ENCODE results near the gene EPS8. TPM values are rescaled to one million over a fixed set of nuclear protein-coding genes. Genes with fewer than 3 reads are reported as not detected.
A peak's percentile ranks its signal among the peaks of the same experiment; 100 is the strongest.

Gene EPS8
- total RNA-seq, 1 experiment from 2014 or later, result 85.3 TPM

GRCh38 chr12:15783288-15783687 lies 5.9 kb downstream of the EPS8 start:
- peak overlapping the region; percentile 46 for H3K27ac Mint-ChIP-seq (ENCODE audit: low read depth, unreplicated experiment)
- no peaks in the 10 kb centered on the region for H3K27me3 Mint-ChIP-seq (ENCODE audit: insufficient read depth, unreplicated experiment)
- POLR2A ChIA-PET, result interaction anchor here (1.1 to 2.1 kb wide), 4 partner anchors 14 to 184 kb away, joined by 3 to 13 read pairs (median 4); no protein-coding TSS in a partner anchor
- BruUV-seq (replicated peaks), result no TSS peak
- peaks cover 6% of the 10 kb centered on the region for H3K9me3 Mint-ChIP-seq (ENCODE audit: unreplicated experiment)
- no peak overlapping the region for H3K4me3 Mint-ChIP-seq (ENCODE audit: unreplicated experiment)
- no peaks in the 10 kb centered on the region for H3K36me3 Mint-ChIP-seq (ENCODE audit: insufficient read depth, unreplicated experiment)
- intact Hi-C loops (cut with micrococcal nuclease), result no loop called here
- CTCF ChIA-PET, result interaction anchor here (1.7 kb wide), 1 partner anchor 10 kb away, joined by 5 read pairs; no protein-coding TSS in a partner anchor
- no peak for DNase-seq (ENCODE audit: unreplicated experiment)
- H3K4me1 Mint-ChIP-seq (ENCODE audit: insufficient read depth, unreplicated experiment), result peaks cover 49% of the 10 kb centered on the region
- TF ChIP-seq, protein P1, sequence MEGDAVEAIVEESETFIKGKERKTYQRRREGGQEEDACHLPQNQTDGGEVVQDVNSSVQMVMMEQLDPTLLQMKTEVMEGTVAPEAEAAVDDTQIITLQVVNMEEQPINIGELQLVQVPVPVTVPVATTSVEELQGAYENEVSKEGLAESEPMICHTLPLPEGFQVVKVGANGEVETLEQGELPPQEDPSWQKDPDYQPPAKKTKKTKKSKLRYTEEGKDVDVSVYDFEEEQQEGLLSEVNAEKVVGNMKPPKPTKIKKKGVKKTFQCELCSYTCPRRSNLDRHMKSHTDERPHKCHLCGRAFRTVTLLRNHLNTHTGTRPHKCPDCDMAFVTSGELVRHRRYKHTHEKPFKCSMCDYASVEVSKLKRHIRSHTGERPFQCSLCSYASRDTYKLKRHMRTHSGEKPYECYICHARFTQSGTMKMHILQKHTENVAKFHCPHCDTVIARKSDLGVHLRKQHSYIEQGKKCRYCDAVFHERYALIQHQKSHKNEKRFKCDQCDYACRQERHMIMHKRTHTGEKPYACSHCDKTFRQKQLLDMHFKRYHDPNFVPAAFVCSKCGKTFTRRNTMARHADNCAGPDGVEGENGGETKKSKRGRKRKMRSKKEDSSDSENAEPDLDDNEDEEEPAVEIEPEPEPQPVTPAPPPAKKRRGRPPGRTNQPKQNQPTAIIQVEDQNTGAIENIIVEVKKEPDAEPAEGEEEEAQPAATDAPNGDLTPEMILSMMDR (IDR thresholded peaks at IDR 0.05; ENCODE audit: unreplicated experiment), result no peak

- BruUV-seq (replicated peaks), result no TSS peak
- Mint-ChIP-seq H3K4me3 (ENCODE audit: unreplicated experiment) (peak overlapping the region; percentile 25), H3K27ac (ENCODE audit: low read depth, unreplicated experiment) (peak overlapping the region; percentile 46), H3K4me1 (ENCODE audit: insufficient read depth, unreplicated experiment) (peaks cover 52% of the 10 kb centered on the region), H3K27me3 (ENCODE audit: insufficient read depth, unreplicated experiment) (no peaks in the 10 kb centered on the region), H3K36me3 (ENCODE audit: insufficient read depth, unreplicated experiment) (peaks cover 1% of the 10 kb centered on the region), H3K9me3 (ENCODE audit: unreplicated experiment) (peaks cover 6% of the 10 kb centered on the region)
- TF ChIP-seq, protein P1 (IDR thresholded peaks at IDR 0.05; ENCODE audit: unreplicated experiment), result no peak
- ChIA-PET CTCF (interaction anchor here (0.7 to 1.7 kb wide), 2 partner anchors 10 to 510 kb away, joined by 4 to 5 read pairs; no protein-coding TSS in a partner anchor), POLR2A (interaction anchor here (1.0 to 2.4 kb wide), 6 partner anchors 15 to 183 kb away, joined by 3 to 13 read pairs (median 6); partner anchors contain the start of gene STRAP)
- intact Hi-C loops (cut with micrococcal nuclease), result no loop called here
- DNase-seq (ENCODE audit: unreplicated experiment), result peak; percentile 51
These were observed 6.5 kb downstream of the EPS8 start for GRCh38 chr12:15782667-15783066.

DNA sequence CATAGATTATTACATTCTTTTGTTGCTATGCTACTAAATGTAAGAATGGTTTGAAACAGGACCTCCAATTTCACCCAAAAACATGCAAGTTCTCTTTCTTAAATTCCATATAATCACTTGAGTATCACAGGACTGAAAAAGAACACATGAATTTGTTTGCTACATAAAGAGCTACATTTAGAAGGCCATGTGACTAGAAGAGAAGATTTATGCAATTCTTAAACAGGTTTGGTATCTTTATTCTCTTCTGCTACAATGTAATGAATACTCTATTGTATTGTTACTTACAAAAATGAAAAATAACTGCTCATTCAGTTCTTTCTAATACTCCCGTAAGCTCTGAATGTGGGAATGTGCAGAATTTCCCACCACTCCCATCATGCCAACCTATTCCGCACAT lies 9.3 kb downstream of the EPS8 start:
- intact Hi-C loops (cut with micrococcal nuclease), result no loop called here
- no peak for DNase-seq (ENCODE audit: unreplicated experiment)
- no peaks in the 10 kb centered on the region for H3K27me3 Mint-ChIP-seq (ENCODE audit: insufficient read depth, unreplicated experiment)
- H3K4me1 Mint-ChIP-seq (ENCODE audit: insufficient read depth, unreplicated experiment), result peaks cover 45% of the 10 kb centered on the region
- H3K4me3 Mint-ChIP-seq (ENCODE audit: unreplicated experiment), result no peak overlapping the region
- TF ChIP-seq, protein P1 (IDR thresholded peaks at IDR 0.05; ENCODE audit: unreplicated experiment), result no peak
- H3K27ac Mint-ChIP-seq (ENCODE audit: low read depth, unreplicated experiment), result peak overlapping the region; percentile 92
- peaks cover 6% of the 10 kb centered on the region for H3K36me3 Mint-ChIP-seq (ENCODE audit: insufficient read depth, unreplicated experiment)
- CTCF ChIA-PET, result interaction anchor here (0.5 to 2.3 kb wide), 3 partner anchors 75 to 195 kb away, joined by 3 to 8 read pairs (median 4); no protein-coding TSS in a partner anchor
- POLR2A ChIA-PET, result interaction anchor here (0.7 to 5.8 kb wide), 15 partner anchors 9 to 134 kb away, joined by 3 to 72 read pairs (median 4); partner anchors contain the start of genes DERA and EPS8
- BruUV-seq (replicated peaks), result no TSS peak
- peaks cover 5% of the 10 kb centered on the region for H3K9me3 Mint-ChIP-seq (ENCODE audit: unreplicated experiment)

- no TSS peak for BruUV-seq (replicated peaks)
- H3K4me3 Mint-ChIP-seq (ENCODE audit: unreplicated experiment), result no peak overlapping the region
- peaks cover 38% of the 10 kb centered on the region for H3K4me1 Mint-ChIP-seq (ENCODE audit: insufficient read depth, unreplicated experiment)
- ChIA-PET POLR2A (interaction anchor here (0.6 to 5.8 kb wide), 5 partner anchors 11 to 1007 kb away, joined by 3 to 72 read pairs (median 3); partner anchors contain the start of gene EPS8), CTCF (interaction anchor here (0.6 to 1.6 kb wide), 5 partner anchors 24 to 192 kb away, joined by 3 to 5 read pairs (median 3); no protein-coding TSS in a partner anchor)
- intact Hi-C loops (cut with micrococcal nuclease), result no loop called here
- DNase-seq (ENCODE audit: unreplicated experiment), result no peak
- TF ChIP-seq, protein P1 (IDR thresholded peaks at IDR 0.05; ENCODE audit: unreplicated experiment), result no peak
- peak overlapping the region; percentile 92 for H3K27ac Mint-ChIP-seq (ENCODE audit: low read depth, unreplicated experiment)
- H3K36me3 Mint-ChIP-seq (ENCODE audit: insufficient read depth, unreplicated experiment), result peaks cover 6% of the 10 kb centered on the region
- H3K27me3 Mint-ChIP-seq (ENCODE audit: insufficient read depth, unreplicated experiment), result no peaks in the 10 kb centered on the region
- H3K9me3 Mint-ChIP-seq (ENCODE audit: unreplicated experiment), result no peaks in the 10 kb centered on the region
These were observed 11.1 kb downstream of the EPS8 start for GRCh38 chr12:15778126-15778525.

Measured in MCF 10A (cell line).